ENCODE measurements around the gene PADI1.

- TF ChIP-seq EZH2 (IDR thresholded peaks at IDR 0.05; ENCODE audit: borderline replicate concordance, low read depth, low read length, severe bottlenecking) (no peak), CTCF (IDR thresholded peaks at IDR 0.05; ENCODE audit: borderline replicate concordance, extremely low read depth, low read length, poor library complexity, severe bottlenecking) (no peak)
These were observed 3.5 kb upstream of the PADI1 start for GRCh38 chr1:17201201-17202021.
